ENCODE results near the gene SLC16A1. TPM values are rescaled to one million over a fixed set of nuclear protein-coding genes. Genes with fewer than 3 reads are reported as not detected.

SLC16A1 gene
- total RNA-seq, 1 donor from 2014 or later, result 68.1 TPM

DNA sequence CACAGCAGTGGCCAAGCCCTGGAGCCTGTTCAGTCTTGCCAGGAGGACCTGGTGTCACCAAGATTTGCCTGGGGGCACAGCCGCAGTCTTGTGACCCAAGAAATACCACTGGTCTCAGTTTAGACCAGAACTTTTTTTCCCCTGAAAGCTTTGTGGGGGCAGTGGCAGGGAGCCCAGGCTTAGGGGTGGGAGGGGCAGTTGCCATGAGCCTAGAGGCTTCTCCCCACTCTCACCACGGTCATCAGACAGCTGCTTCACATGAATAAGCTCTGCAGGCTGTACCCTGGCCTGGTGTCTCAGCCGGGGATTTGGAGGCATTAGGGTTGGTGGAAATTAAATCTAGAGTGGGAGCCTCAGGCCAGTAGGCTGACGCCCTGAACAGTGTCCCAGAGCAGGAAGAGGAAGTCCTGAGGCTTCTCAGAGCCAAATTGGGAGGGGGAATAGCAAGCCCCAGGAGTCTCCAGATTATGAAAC lies 73.7 kb downstream of the SLC16A1 start:
- no peak for DNase-seq (ENCODE audit: low spot score)
- H3K4me3 Mint-ChIP-seq (ENCODE audit: unreplicated experiment), result no peak overlapping the region
- H3K36me3 Mint-ChIP-seq (ENCODE audit: low read depth), result no peaks in the 10 kb centered on the region
- H3K27ac Mint-ChIP-seq (ENCODE audit: unreplicated experiment), result no peak overlapping the region
- no peaks in the 10 kb centered on the region for H3K27me3 Mint-ChIP-seq (ENCODE audit: low read depth)
- H3K4me1 Mint-ChIP-seq (ENCODE audit: low read depth), result peaks cover 3% of the 10 kb centered on the region
- TF ChIP-seq, protein P1, sequence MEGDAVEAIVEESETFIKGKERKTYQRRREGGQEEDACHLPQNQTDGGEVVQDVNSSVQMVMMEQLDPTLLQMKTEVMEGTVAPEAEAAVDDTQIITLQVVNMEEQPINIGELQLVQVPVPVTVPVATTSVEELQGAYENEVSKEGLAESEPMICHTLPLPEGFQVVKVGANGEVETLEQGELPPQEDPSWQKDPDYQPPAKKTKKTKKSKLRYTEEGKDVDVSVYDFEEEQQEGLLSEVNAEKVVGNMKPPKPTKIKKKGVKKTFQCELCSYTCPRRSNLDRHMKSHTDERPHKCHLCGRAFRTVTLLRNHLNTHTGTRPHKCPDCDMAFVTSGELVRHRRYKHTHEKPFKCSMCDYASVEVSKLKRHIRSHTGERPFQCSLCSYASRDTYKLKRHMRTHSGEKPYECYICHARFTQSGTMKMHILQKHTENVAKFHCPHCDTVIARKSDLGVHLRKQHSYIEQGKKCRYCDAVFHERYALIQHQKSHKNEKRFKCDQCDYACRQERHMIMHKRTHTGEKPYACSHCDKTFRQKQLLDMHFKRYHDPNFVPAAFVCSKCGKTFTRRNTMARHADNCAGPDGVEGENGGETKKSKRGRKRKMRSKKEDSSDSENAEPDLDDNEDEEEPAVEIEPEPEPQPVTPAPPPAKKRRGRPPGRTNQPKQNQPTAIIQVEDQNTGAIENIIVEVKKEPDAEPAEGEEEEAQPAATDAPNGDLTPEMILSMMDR (IDR thresholded peaks at IDR 0.05), result no peak
- H3K9me3 Mint-ChIP-seq (ENCODE audit: low read depth), result no peaks in the 10 kb centered on the region

DNA sequence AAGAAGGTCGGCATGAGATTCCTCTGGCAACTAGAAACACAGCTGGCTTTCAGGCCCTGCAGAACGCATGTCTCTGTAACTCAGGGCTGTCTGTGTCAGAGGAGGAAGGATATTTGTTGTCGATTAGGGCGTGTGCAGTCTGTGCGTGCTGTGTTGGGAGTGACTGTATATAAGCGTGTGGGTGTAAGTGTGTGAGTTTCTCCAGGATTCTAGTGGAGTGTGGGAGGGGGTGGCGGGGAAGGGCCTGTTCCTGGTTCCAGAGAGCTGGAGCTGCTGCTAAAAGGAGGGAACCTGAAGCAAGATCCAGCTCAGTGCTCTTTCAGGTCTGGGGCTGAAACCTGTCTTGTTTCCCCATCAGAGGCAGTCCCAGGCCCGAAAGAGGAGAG lies 74.3 kb downstream of the SLC16A1 start:
- no peak overlapping the region for H3K4me3 Mint-ChIP-seq (ENCODE audit: unreplicated experiment)
- no peaks in the 10 kb centered on the region for H3K27me3 Mint-ChIP-seq (ENCODE audit: low read depth)
- H3K27ac Mint-ChIP-seq (ENCODE audit: unreplicated experiment), result no peak overlapping the region
- H3K4me1 Mint-ChIP-seq (ENCODE audit: low read depth), result peaks cover 3% of the 10 kb centered on the region
- no peaks in the 10 kb centered on the region for H3K36me3 Mint-ChIP-seq (ENCODE audit: low read depth)
- TF ChIP-seq, protein P1 (IDR thresholded peaks at IDR 0.05), result no peak
- DNase-seq (ENCODE audit: low spot score), result no peak
- H3K9me3 Mint-ChIP-seq (ENCODE audit: low read depth), result no peaks in the 10 kb centered on the region

DNA sequence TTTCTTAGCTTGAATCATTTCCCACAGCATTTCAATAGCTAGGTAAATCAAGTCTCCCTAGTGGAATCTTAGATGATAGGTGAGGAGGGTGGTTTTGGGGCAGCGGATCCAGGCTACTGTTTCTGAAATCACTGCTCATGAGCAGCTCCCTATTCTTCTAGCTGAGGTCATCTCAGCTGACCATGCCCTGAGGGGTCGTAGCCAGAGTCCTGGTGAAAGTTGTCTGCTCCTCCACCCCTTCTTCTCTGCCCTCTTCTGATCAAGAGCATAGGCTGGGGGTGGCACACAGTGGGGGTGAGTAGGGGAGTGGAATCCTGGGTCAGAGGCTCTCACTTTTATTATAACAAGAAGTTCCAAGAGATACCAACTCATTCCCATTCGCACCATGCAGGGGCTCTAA lies 76.2 kb downstream of the SLC16A1 start:
- TF ChIP-seq, protein P1 (IDR thresholded peaks at IDR 0.05), result no peak

GRCh38 chr1:112878321-112878720 lies 77.7 kb downstream of the SLC16A1 start:
- TF ChIP-seq, protein P1 (IDR thresholded peaks at IDR 0.05), result no peak
- Mint-ChIP-seq H3K36me3 (ENCODE audit: low read depth) (no peaks in the 10 kb centered on the region), H3K9me3 (ENCODE audit: low read depth) (no peaks in the 10 kb centered on the region), H3K27me3 (ENCODE audit: low read depth) (no peaks in the 10 kb centered on the region), H3K4me1 (ENCODE audit: low read depth) (peaks cover 3% of the 10 kb centered on the region), H3K4me3 (ENCODE audit: unreplicated experiment) (no peak overlapping the region), H3K27ac (ENCODE audit: unreplicated experiment) (no peak overlapping the region)
- no peak for DNase-seq (ENCODE audit: low spot score)

More for the DNA sequence above, 76.2 kb downstream of the SLC16A1 start:
- H3K27me3 Mint-ChIP-seq (ENCODE audit: low read depth), result no peaks in the 10 kb centered on the region
- H3K9me3 Mint-ChIP-seq (ENCODE audit: low read depth), result no peaks in the 10 kb centered on the region
- no peaks in the 10 kb centered on the region for H3K36me3 Mint-ChIP-seq (ENCODE audit: low read depth)
- H3K4me1 Mint-ChIP-seq (ENCODE audit: low read depth), result peaks cover 3% of the 10 kb centered on the region
- no peak for DNase-seq (ENCODE audit: low spot score)
- H3K27ac Mint-ChIP-seq (ENCODE audit: unreplicated experiment), result no peak overlapping the region
- no peak overlapping the region for H3K4me3 Mint-ChIP-seq (ENCODE audit: unreplicated experiment)

DNA sequence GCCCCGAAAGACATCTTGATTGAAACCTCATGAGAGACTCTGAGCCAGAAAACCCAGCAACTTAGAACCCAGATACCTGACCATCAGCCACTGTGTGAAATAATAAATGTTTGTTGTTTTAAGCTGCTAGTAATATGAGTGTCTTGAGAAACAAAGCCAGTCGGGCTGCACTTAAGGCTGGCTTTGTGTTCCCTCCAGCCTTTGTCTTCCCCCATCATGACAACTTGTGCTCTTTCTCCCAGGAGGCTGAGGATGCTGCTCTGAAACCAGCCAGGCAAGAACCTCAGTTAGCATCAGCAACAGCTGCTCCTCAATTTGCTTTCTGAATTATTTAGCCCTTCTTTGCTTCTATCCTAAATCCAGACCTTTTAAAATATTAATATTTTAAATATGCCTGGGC lies 78.2 kb downstream of the SLC16A1 start:
- no peak for DNase-seq (ENCODE audit: low spot score)
- Mint-ChIP-seq H3K4me3 (ENCODE audit: unreplicated experiment) (no peak overlapping the region), H3K27ac (ENCODE audit: unreplicated experiment) (no peak overlapping the region), H3K4me1 (ENCODE audit: low read depth) (peaks cover 3% of the 10 kb centered on the region), H3K27me3 (ENCODE audit: low read depth) (no peaks in the 10 kb centered on the region), H3K36me3 (ENCODE audit: low read depth) (no peaks in the 10 kb centered on the region), H3K9me3 (ENCODE audit: low read depth) (no peaks in the 10 kb centered on the region)
- TF ChIP-seq, protein P1 (IDR thresholded peaks at IDR 0.05), result no peak
